Endothelial cell of umbilical vein (primary cell): Measurements from ENCODE around the gene HERC5. TPM values are rescaled to one million over a fixed set of nuclear protein-coding genes. Genes with fewer than 3 reads are reported as not detected.

Experiments used
- BruUV-seq: library from RNA; stranded (reverse); fragments of 400-500 nt; replicated peaks from 2 replicates; lab custom pipeline; 2021; lab: Mats Ljungman, UMichigan
- CTCF ChIA-PET: fragments of 300-600, 350-600 bp; sonication (Branson Sonifier 250); formaldehyde crosslinking; loops from one replicate; lab custom pipeline; 2021; ENCODE audit warnings: antibody characterized with exemption, inconsistent platforms; lab: Charles Lee
- POLR2A ChIA-PET: fragments of 300-600, 350-600 bp; sonication (Branson Sonifier 250); formaldehyde crosslinking; loops from one replicate; lab custom pipeline; 2021; ENCODE audit warnings: antibody characterized with exemption, inconsistent platforms; lab: Charles Lee
- DNase-seq: peaks from one replicate; pipeline ENCODE4 v3.0.0-alpha.2; 2011; ENCODE audit warnings: low read depth, low spot score
- FAIRE-seq: peaks from 2 replicates; lab custom pipeline; 2011; peaks lifted over from hg19 to GRCh38; lab: Jason Lieb, UNC
- H2AFZ ChIP-seq: 2 replicates; pipeline ENCODE4 v1.6.0; 2012; ENCODE audit warnings: low read depth, low read length, control low read depth, inconsistent platforms
- H3K27ac ChIP-seq: 2 replicates; pipeline ENCODE4 v1.5.1; 2011; ENCODE audit warnings: low read depth, mild to moderate bottlenecking, control low read depth, low read length, moderate library complexity; ENCODE audit not compliant: insufficient read depth
- H3K27me3 ChIP-seq, 2 experiments: 2 replicates each; pipeline versions ENCODE4 v1.6.0 to v1.6.1; 2011; ENCODE audit warnings: low read length in 2 of 2, mixed read lengths in 1 of 2; ENCODE audit not compliant: control insufficient read depth in 2 of 2, insufficient read depth in 2 of 2
- H3K36me3 ChIP-seq, 2 experiments: 2 replicates in 1 of 2; 3 replicates in 1 of 2; pipeline ENCODE4 v1.5.1; 2011; ENCODE audit warnings: low read length in 2 of 2, mild to moderate bottlenecking in 1 of 2, moderate library complexity in 1 of 2; ENCODE audit not compliant: control insufficient read depth in 2 of 2, insufficient read depth in 2 of 2; ENCODE audit errors: extremely low read depth in 1 of 2
- H3K4me1 ChIP-seq: 3 replicates; pipeline ENCODE4 v1.5.1; 2011; ENCODE audit warnings: mild to moderate bottlenecking, low read length; ENCODE audit not compliant: control insufficient read depth, insufficient read depth; ENCODE audit errors: extremely low read depth
- H3K4me2 ChIP-seq: 2 replicates; pipeline ENCODE4 v1.6.1; 2011; ENCODE audit warnings: low read length, control low read depth, mixed read lengths; ENCODE audit not compliant: insufficient read depth
- H3K4me3 ChIP-seq, 3 experiments: fragments of 200-600 bp in 1 of 3; sonication (generic), shearing (Covaris generic) in 1 of 3; replicated peaks in 1 of 3; 2 replicates each; pipeline ENCODE4 v1.5.1; 2011 to 2016; ENCODE audit warnings: control low read depth in 3 of 3, low read length in 3 of 3, mild to moderate bottlenecking in 2 of 3, inconsistent platforms in 1 of 3, low read depth in 1 of 3, moderate library complexity in 1 of 3; ENCODE audit not compliant: insufficient read depth in 1 of 3
- H3K79me2 ChIP-seq: 2 replicates; pipeline ENCODE4 v1.6.0; 2012; ENCODE audit warnings: low read length, inconsistent platforms; ENCODE audit not compliant: control insufficient read depth, insufficient read depth
- H3K9ac ChIP-seq: replicated peaks from 2 replicates; pipeline ENCODE3; 2011; ENCODE audit warnings: low read length, control low read depth; ENCODE audit not compliant: insufficient read depth; ENCODE audit errors: extremely low read depth
- H3K9me1 ChIP-seq: replicated peaks from 3 replicates; pipeline ENCODE4 v1.6.0; 2011; ENCODE audit warnings: mild to moderate bottlenecking, low read length; ENCODE audit not compliant: control insufficient read depth, insufficient read depth; ENCODE audit errors: extremely low read depth
- H3K9me3 ChIP-seq: replicated peaks from 2 replicates; pipeline ENCODE4 v1.5.1; 2012; ENCODE audit warnings: low read length, inconsistent platforms; ENCODE audit not compliant: control insufficient read depth, insufficient read depth
- H4K20me1 ChIP-seq: replicated peaks from 2 replicates; pipeline ENCODE3; 2011; ENCODE audit warnings: mild to moderate bottlenecking, low read length; ENCODE audit not compliant: control insufficient read depth, insufficient read depth; ENCODE audit errors: extremely low read depth
- EZH2 ChIP-seq: IDR thresholded peaks from 2 replicates; pipeline ENCODE4 v1.6.1; 2012; ENCODE audit warnings: borderline replicate concordance, low read depth, mild to moderate bottlenecking, moderate library complexity, low read length, inconsistent platforms; ENCODE audit not compliant: severe bottlenecking
- FOS ChIP-seq: IDR thresholded peaks from 2 replicates; pipeline ENCODE4 v1.6.1; 2011; ENCODE audit warnings: mild to moderate bottlenecking, low read length, moderate library complexity, borderline replicate concordance; ENCODE audit not compliant: insufficient read depth
- GATA2 ChIP-seq: IDR thresholded peaks from 2 replicates; pipeline ENCODE4 v1.7.0; 2011; ENCODE audit warnings: low read depth, mild to moderate bottlenecking, moderate library complexity, mixed read lengths, low read length; ENCODE audit not compliant: insufficient read length, insufficient read depth
- JUN ChIP-seq: IDR thresholded peaks from 2 replicates; pipeline ENCODE4 v1.6.1; 2011; ENCODE audit warnings: borderline replicate concordance, low read depth; ENCODE audit not compliant: insufficient read length, insufficient read depth
- MAX ChIP-seq: IDR thresholded peaks from 2 replicates; pipeline ENCODE4 v1.6.1; 2011; ENCODE audit not compliant: insufficient read depth, insufficient read length
- MYC ChIP-seq: IDR thresholded peaks from one replicate; pipeline ENCODE4 v1.6.1; 2011; ENCODE audit warnings: mild to moderate bottlenecking, low read depth, low read length
- POLR2A ChIP-seq: IDR thresholded peaks from 2 replicates; pipeline ENCODE4 v1.6.1; 2012; ENCODE audit warnings: low read depth, mild to moderate bottlenecking, control low read depth, low read length
- POLR2AphosphoS5 ChIP-seq: IDR thresholded peaks from 2 replicates; pipeline ENCODE4 v1.6.1; 2012; ENCODE audit warnings: low read depth, mild to moderate bottlenecking, control low read depth, low read length, moderate library complexity; ENCODE audit not compliant: insufficient read depth
- dilution Hi-C: fragments of 300-500 bp; cut with MboI; formaldehyde crosslinking; loops from one replicate; pipeline ENCODE4 v1.15.0; 2019; ENCODE audit warnings: low sequenced_read_pairs; ENCODE audit not compliant: extremely low pct_ligation_motif_present
- intact Hi-C: fragments of 100-400 bp; cut with micrococcal nuclease; formaldehyde crosslinking; loops from one replicate; pipeline ENCODE4 v1.10.0; 2022
- polyA plus RNA-seq, 4 experiments: library from polyadenylated mRNA; depleted of rRNA in 3 of 4; stranded (reverse) in 3 of 4; unstranded in 1 of 4; fragments of >200 nt; gene quantifications; 2 replicates each; pipeline versions ENCODE4 v1.2.1 to v1.2.3, GENCODE V29; 2011 to 2012; ENCODE audit warnings: missing spikeins in 1 of 4
- total RNA-seq: library from RNA; stranded (reverse); gene quantifications from 2 replicates; pipeline ENCODE4 v1.2.3, GENCODE V29; 2021
- TF ChIP-seq, protein P1 (sequence below), 2 donors: IDR thresholded peaks; 1 replicate in 1 of 2; 2 replicates in 1 of 2; pipeline ENCODE4 v1.5.1; 2011; ENCODE audit warnings: low read length in 2 of 2, mild to moderate bottlenecking in 2 of 2, moderate library complexity in 2 of 2, control low read depth in 1 of 2, inconsistent platforms in 1 of 2, low read depth in 1 of 2; ENCODE audit not compliant: insufficient read depth in 1 of 2; ENCODE audit errors: extremely low read depth in 1 of 2

HERC5 gene
- total and polyA plus RNA-seq, 2 donors (not counting 3 experiments of a cell fraction or from before 2014, with no cell fraction given) = 0.19 to 0.91 TPM

GRCh38 chr4:88523325-88524129, 66.6 kb downstream of the HERC5 start, which contains the start of gene PYURF:
PYURF (minus strand) TSS chr4:88523776; CDS start chr4:88523700, 76 bp downstream.
- H2AFZ ChIP-seq = peak within 1 kb of the TSS; percentile 69
- H3K79me2 ChIP-seq = peaks cover 26% of the 10 kb centered on the region
- peaks cover 0 to 3% of the 10 kb centered on the region in 2 experiments for H3K36me3 ChIP-seq
- no peaks in the 10 kb centered on the region for H3K27me3 ChIP-seq
- FAIRE-seq (peak; percentile 87), DNase-seq (peak; percentile 95)
- peaks cover 16% of the 10 kb centered on the region for H3K4me1 ChIP-seq
- dilution Hi-C loops (no loop called here), intact Hi-C loops (loop anchor here (1.0 to 2.0 kb wide), 3 partner anchors 11 to 490 kb away; partner anchors contain the start of gene HERC5)
- no TSS peak for BruUV-seq
- H3K9me3 ChIP-seq = no peaks in the 10 kb centered on the region
- CTCF ChIA-PET = interaction anchor here (0.6 to 5.1 kb wide), 16 partner anchors 9 to 499 kb away, joined by 3 to 42 read pairs (median 4); partner anchors contain the start of genes HERC5 and HERC6
- POLR2A ChIA-PET = no interaction called here
- H3K4me2 ChIP-seq = peak within 1 kb of the TSS; percentile 91
- H3K9ac ChIP-seq = peak within 1 kb of the TSS; percentile 92
- H3K9me1 ChIP-seq = no peaks in the 10 kb centered on the region
- peak within 1 kb of the TSS; percentile 91 to 93 (median 92) for H3K4me3 ChIP-seq
- peak within 1 kb of the TSS; percentile 86 for H3K27ac ChIP-seq
- TF ChIP-seq, protein P1, sequence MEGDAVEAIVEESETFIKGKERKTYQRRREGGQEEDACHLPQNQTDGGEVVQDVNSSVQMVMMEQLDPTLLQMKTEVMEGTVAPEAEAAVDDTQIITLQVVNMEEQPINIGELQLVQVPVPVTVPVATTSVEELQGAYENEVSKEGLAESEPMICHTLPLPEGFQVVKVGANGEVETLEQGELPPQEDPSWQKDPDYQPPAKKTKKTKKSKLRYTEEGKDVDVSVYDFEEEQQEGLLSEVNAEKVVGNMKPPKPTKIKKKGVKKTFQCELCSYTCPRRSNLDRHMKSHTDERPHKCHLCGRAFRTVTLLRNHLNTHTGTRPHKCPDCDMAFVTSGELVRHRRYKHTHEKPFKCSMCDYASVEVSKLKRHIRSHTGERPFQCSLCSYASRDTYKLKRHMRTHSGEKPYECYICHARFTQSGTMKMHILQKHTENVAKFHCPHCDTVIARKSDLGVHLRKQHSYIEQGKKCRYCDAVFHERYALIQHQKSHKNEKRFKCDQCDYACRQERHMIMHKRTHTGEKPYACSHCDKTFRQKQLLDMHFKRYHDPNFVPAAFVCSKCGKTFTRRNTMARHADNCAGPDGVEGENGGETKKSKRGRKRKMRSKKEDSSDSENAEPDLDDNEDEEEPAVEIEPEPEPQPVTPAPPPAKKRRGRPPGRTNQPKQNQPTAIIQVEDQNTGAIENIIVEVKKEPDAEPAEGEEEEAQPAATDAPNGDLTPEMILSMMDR (IDR thresholded peaks at IDR 0.05; ENCODE audit: extremely low read depth in 1 of 2, insufficient read depth in 1 of 2, low read depth in 1 of 2, low read length in 2 of 2) = no peak
- TF ChIP-seq EZH2 (no peak), FOS (no peak), POLR2A (peak; percentile 95), MYC (peak; percentile 50), POLR2AphosphoS5 (peak; percentile 97), MAX (peak; percentile 39), JUN (no peak), GATA2 (no peak)
- H4K20me1 ChIP-seq = no peaks in the 10 kb centered on the region
